H9 (cell line): ENCODE data around the gene ELAPOR1. TPM values are rescaled to one million over a fixed set of nuclear protein-coding genes. Genes with fewer than 3 reads are reported as not detected.

ENCODE experiments used
- DNase-seq: peaks from one replicate; pipeline ENCODE4 v3.0.0-alpha.2; 2017
- H2AFZ ChIP-seq: one replicate; pipeline ENCODE4 v1.6.1; 2013; ENCODE audit warnings: mild to moderate bottlenecking, low read length, control low read depth, moderate library complexity
- H2AK5ac ChIP-seq: 2 replicates; pipeline ENCODE4 v1.6.1; 2013; ENCODE audit warnings: low read length, control low read depth, mixed read lengths; ENCODE audit not compliant: insufficient read length
- H2BK120ac ChIP-seq: one replicate; pipeline ENCODE4 v1.6.1; 2013; ENCODE audit warnings: low read depth, mild to moderate bottlenecking, low read length, control low read depth, inconsistent platforms; ENCODE audit not compliant: poor library complexity, severe bottlenecking
- H2BK12ac ChIP-seq: 2 replicates; pipeline ENCODE4 v1.6.1; 2013; ENCODE audit warnings: low read length, control low read depth, mixed read lengths, low read depth; ENCODE audit not compliant: insufficient read length
- H2BK15ac ChIP-seq: 2 replicates; pipeline ENCODE4 v1.6.1; 2013; ENCODE audit warnings: low read depth, low read length, control low read depth
- H2BK20ac ChIP-seq: one replicate; pipeline ENCODE4 v1.6.1; 2013; ENCODE audit warnings: low read depth, mild to moderate bottlenecking, low read length, control low read depth, inconsistent platforms; ENCODE audit not compliant: poor library complexity, severe bottlenecking
- H2BK5ac ChIP-seq: 2 replicates; pipeline ENCODE4 v1.6.1; 2013; ENCODE audit warnings: low read length, control low read depth, mixed read lengths; ENCODE audit not compliant: insufficient read length
- H3K14ac ChIP-seq: 2 replicates; pipeline ENCODE4 v1.6.1; 2013; ENCODE audit warnings: low read length, control low read depth; ENCODE audit not compliant: insufficient read depth
- H3K18ac ChIP-seq: 2 replicates; pipeline ENCODE4 v1.6.1; 2013; ENCODE audit warnings: low read depth, mild to moderate bottlenecking, mixed read lengths, low read length, control low read depth; ENCODE audit not compliant: insufficient read length
- H3K23ac ChIP-seq: 2 replicates; pipeline ENCODE4 v1.6.1; 2013; ENCODE audit warnings: low read length, control low read depth, mixed read lengths, low read depth; ENCODE audit not compliant: insufficient read length
- H3K23me2 ChIP-seq: 2 replicates; pipeline ENCODE4 v1.6.1; 2013; ENCODE audit warnings: low read depth, mild to moderate bottlenecking, mixed read lengths, low read length, control low read depth; ENCODE audit not compliant: insufficient read length, poor library complexity, severe bottlenecking
- H3K27ac ChIP-seq: 2 replicates; pipeline ENCODE4 v1.5.1; 2013; ENCODE audit warnings: low read length, control low read depth, mixed read lengths, low read depth; ENCODE audit not compliant: insufficient read length
- H3K27me3 ChIP-seq: 2 replicates; pipeline ENCODE4 v1.6.1; 2013; ENCODE audit warnings: low read length, control low read depth, inconsistent platforms; ENCODE audit not compliant: insufficient read depth
- H3K4ac ChIP-seq: 2 replicates; pipeline ENCODE4 v1.6.1; 2013; ENCODE audit warnings: low read depth, mild to moderate bottlenecking, control low read depth, inconsistent platforms, low read length, moderate library complexity
- H3K4me1 ChIP-seq: 2 replicates; pipeline ENCODE4 v1.6.1; 2013; ENCODE audit warnings: low read length, control low read depth, inconsistent platforms; ENCODE audit not compliant: insufficient read depth
- H3K4me2 ChIP-seq: 2 replicates; pipeline ENCODE4 v1.6.1; 2013; ENCODE audit warnings: low read length, control low read depth, mixed read lengths; ENCODE audit not compliant: insufficient read length, insufficient read depth
- H3K56ac ChIP-seq: 2 replicates; pipeline ENCODE4 v1.6.1; 2013; ENCODE audit warnings: low read depth, mild to moderate bottlenecking, mixed read lengths, low read length, control low read depth; ENCODE audit not compliant: insufficient read length
- H3K79me1 ChIP-seq: 2 replicates; pipeline ENCODE4 v1.6.1; 2013; ENCODE audit warnings: low read depth, mild to moderate bottlenecking, moderate library complexity, low read length, control low read depth, inconsistent platforms; ENCODE audit not compliant: insufficient read depth, poor library complexity, severe bottlenecking
- H3K79me2 ChIP-seq: 2 replicates; pipeline ENCODE4 v1.6.1; 2013; ENCODE audit warnings: low read length, control low read depth, inconsistent platforms; ENCODE audit not compliant: insufficient read depth
- H3K9ac ChIP-seq: 2 replicates; pipeline ENCODE4 v1.6.1; 2013; ENCODE audit warnings: low read length, control low read depth, mixed read lengths; ENCODE audit not compliant: insufficient read length; ENCODE audit errors: extremely low read depth
- H3K9me3 ChIP-seq: one replicate; pipeline ENCODE4 v1.6.1; 2013; ENCODE audit warnings: low read depth, low read length, inconsistent platforms; ENCODE audit not compliant: control insufficient read depth
- H3T11ph ChIP-seq: one replicate; pipeline ENCODE4 v1.6.1; 2013; ENCODE audit warnings: mild to moderate bottlenecking, low read length, control low read depth, inconsistent platforms
- H4K20me1 ChIP-seq: one replicate; pipeline ENCODE4 v1.6.1; 2013; ENCODE audit not compliant: control insufficient read depth, insufficient read length, insufficient read depth
- H4K5ac ChIP-seq: 2 replicates; pipeline ENCODE4 v1.6.1; 2013; ENCODE audit warnings: low read depth, mild to moderate bottlenecking, mixed read lengths, low read length, control low read depth; ENCODE audit not compliant: insufficient read length
- H4K8ac ChIP-seq: replicated peaks from 2 replicates; pipeline ENCODE4 v1.6.1; 2013; ENCODE audit warnings: low read length, control low read depth, mixed read lengths, low read depth; ENCODE audit not compliant: insufficient read length
- H4K91ac ChIP-seq: 2 replicates; pipeline ENCODE4 v1.6.1; 2013; ENCODE audit warnings: low read depth, mild to moderate bottlenecking, moderate library complexity, mixed read lengths, low read length, control low read depth; ENCODE audit not compliant: insufficient read length
- H3K27ac Mint-ChIP-seq, 3 experiments: 2 replicates in 2 of 3; 3 replicates in 1 of 3; pipeline ENCODE4 v1.8.0; 2020 to 2021; ENCODE audit warnings: mixed read lengths in 3 of 3, mild to moderate bottlenecking in 1 of 3, moderate library complexity in 1 of 3
- H3K27me3 Mint-ChIP-seq: 2 replicates; pipeline ENCODE4 v1.8.0; 2021; ENCODE audit warnings: low read depth, mild to moderate bottlenecking, moderate library complexity, mixed read lengths
- H3K36me3 Mint-ChIP-seq, 3 experiments: 2 replicates in 2 of 3; 3 replicates in 1 of 3; pipeline ENCODE4 v1.8.0; 2020 to 2021; ENCODE audit warnings: low read depth in 3 of 3, mixed read lengths in 3 of 3; ENCODE audit not compliant: insufficient read depth in 1 of 3
- H3K4me1 Mint-ChIP-seq, 2 experiments: 2 replicates each; pipeline ENCODE4 v1.8.0; 2020; ENCODE audit warnings: mixed read lengths in 2 of 2
- H3K4me3 Mint-ChIP-seq, 2 experiments: 2 replicates in 1 of 2; 3 replicates in 1 of 2; pipeline ENCODE4 v1.8.0; 2020 to 2021; ENCODE audit warnings: mild to moderate bottlenecking in 2 of 2, mixed read lengths in 2 of 2, moderate library complexity in 1 of 2
- H3K9me3 Mint-ChIP-seq, 2 experiments: 2 replicates in 1 of 2; 3 replicates in 1 of 2; pipeline ENCODE4 v1.8.0; 2020; ENCODE audit warnings: mild to moderate bottlenecking in 2 of 2, mixed read lengths in 2 of 2, moderate library complexity in 1 of 2
- CTCF ChIP-seq: fragments of 200-600 bp; sonication (generic); conservative IDR thresholded peaks from 3 replicates; pipeline ENCODE4 v1.8.0; 2021; ENCODE audit warnings: antibody characterized with exemption, mild to moderate bottlenecking
- total RNA-seq: library from RNA; stranded (reverse); gene quantifications from 2 replicates; pipeline ENCODE4 v1.2.1, GENCODE V29; 2021

ELAPOR1 gene
- total RNA-seq, 1 experiment from 2014 or later = 0.55 TPM

GRCh38 chr1:109131800-109132199, 17.9 kb downstream of the ELAPOR1 start:
- Histone ChIP-seq H4K8ac (no peak overlapping the region), H4K91ac (no peak overlapping the region), H3K9ac (no peak overlapping the region), H3K4me2 (no peak overlapping the region), H2BK5ac (no peak overlapping the region), H2AK5ac (no peak overlapping the region), H4K20me1 (no peaks in the 10 kb centered on the region), H4K5ac (no peak overlapping the region), H3K56ac (no peak overlapping the region), H3K79me1 (no peaks in the 10 kb centered on the region), H3K23ac (no peak overlapping the region), H3K27me3 (no peaks in the 10 kb centered on the region), H3K23me2 (no peaks in the 10 kb centered on the region), H3K9me3 (no peaks in the 10 kb centered on the region), H2BK120ac (no peak overlapping the region), H2BK15ac (no peak overlapping the region), H2BK20ac (no peak overlapping the region), H2BK12ac (no peak overlapping the region), H3K4me1 (no peaks in the 10 kb centered on the region), H2AFZ (no peak overlapping the region), H3K4ac (no peak overlapping the region), H3T11ph (no peak overlapping the region), H3K79me2 (no peaks in the 10 kb centered on the region), H3K18ac (no peak overlapping the region), H3K14ac (no peak overlapping the region), H3K27ac (no peak overlapping the region)
- Mint-ChIP-seq H3K27me3 (no peaks in the 10 kb centered on the region), H3K9me3 (no peaks in the 10 kb centered on the region), H3K36me3 (no peaks in the 10 kb centered on the region), H3K27ac (no peak overlapping the region), H3K4me3 (no peak overlapping the region), H3K4me1 (no peaks in the 10 kb centered on the region; a peak in 1 of 4 replicates)
- no peak for DNase-seq
- TF ChIP-seq CTCF = no peak
